NCI-H1092 treated with DMSO at 0.1 percent for 48 hours (cell line): ENCODE data around the gene OR51B6.
"Not testable (repeated sequence)": the region's sequence is repeated elsewhere in the genome, so short reads cannot be mapped to it uniquely, and the experiment has no call there.

ENCODE experiments used
- DNase-seq: peaks from one replicate; lab custom pipeline; 2025; lab: John Stamatoyannopoulos, UW

OR51B6 gene, protein sequence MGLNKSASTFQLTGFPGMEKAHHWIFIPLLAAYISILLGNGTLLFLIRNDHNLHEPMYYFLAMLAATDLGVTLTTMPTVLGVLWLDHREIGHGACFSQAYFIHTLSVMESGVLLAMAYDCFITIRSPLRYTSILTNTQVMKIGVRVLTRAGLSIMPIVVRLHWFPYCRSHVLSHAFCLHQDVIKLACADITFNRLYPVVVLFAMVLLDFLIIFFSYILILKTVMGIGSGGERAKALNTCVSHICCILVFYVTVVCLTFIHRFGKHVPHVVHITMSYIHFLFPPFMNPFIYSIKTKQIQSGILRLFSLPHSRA

DNA sequence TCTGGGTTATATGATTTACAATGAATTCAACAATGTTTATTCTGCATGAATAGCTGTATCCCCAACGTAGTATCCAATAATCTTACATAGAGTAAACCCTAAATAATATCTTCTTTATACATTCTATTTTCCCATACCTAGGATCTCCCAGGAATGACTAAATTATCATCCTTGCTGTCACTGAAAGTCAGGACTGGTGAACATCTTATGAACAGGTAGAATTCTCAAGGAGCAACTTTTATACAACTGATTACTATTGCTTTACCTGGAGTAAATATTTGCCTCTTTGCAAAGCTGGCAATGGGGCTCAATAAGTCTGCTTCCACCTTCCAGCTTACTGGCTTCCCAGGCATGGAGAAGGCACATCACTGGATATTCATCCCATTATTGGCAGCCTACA, at the start of gene OR51B6:
OR51B6 (plus strand) TSS at position 301 of the 400 bp plus-strand sequence; CDS start at position 301, 0 bp downstream.
- DNase-seq = no peak

DNA sequence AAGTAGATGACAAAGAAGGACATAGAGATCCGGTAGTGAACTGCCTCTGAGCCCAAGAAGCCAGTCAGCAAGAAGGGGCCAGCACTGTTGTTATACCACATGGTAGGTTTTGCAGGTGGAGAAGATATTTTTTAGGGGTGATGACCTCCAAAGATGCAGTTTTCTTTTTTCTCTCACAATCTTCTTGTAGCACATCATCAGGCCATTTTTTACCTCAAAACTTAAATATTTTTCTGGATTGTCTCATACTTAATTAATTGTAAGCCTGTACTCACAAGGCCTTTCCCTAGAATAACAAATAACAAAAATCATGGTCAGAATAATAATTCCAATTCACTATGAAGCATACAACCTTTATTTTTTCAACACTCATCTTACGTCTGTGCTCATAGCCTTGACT, 49.5 kb upstream of the OR51B6 start, which contains the start of gene OR51B4:
OR51B4 (minus strand) TSS at position 101 of the 400 bp plus-strand sequence; CDS start at position 101, 0 bp downstream.
- DNase-seq = no peak

DNA sequence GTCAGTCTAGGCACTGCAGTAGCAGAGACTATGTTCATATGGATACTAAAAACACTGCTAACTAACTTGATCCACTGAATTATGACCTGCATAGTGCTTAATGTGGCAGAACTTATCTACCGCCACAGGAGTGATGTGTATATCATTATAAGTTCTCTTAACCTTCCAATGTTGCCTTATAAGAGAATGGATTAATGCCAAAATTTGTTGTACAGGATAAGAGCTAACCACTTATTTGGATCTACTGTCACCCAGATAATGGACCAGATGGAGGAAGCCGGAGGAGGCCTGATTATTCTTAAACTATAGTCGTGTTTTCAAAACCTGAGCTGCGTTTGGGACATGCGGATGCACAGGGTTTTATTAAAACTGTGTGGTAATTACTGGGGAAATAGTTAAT, 47.7 kb upstream of the OR51B6 start:
- DNase-seq = no peak

DNA sequence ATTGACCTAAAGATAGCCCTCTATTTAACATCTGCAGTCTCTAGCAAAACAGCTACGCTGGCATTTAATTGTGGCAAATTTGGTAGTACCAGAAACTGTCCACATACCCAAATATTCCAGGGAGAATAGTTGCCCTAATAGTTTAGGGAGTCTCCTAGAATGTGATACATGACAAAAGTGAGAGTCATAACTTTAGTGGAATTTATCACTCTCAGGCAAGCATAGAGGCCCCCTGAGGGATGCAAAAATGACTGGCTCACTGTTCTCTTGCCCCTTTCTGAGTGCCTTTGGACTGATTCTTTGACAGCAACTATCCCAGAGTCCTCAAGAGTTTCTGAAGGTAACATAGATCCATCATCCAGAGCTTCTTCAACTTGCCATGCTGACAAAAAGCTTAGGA, 47.3 kb upstream of the OR51B6 start:
- no peak for DNase-seq

DNA sequence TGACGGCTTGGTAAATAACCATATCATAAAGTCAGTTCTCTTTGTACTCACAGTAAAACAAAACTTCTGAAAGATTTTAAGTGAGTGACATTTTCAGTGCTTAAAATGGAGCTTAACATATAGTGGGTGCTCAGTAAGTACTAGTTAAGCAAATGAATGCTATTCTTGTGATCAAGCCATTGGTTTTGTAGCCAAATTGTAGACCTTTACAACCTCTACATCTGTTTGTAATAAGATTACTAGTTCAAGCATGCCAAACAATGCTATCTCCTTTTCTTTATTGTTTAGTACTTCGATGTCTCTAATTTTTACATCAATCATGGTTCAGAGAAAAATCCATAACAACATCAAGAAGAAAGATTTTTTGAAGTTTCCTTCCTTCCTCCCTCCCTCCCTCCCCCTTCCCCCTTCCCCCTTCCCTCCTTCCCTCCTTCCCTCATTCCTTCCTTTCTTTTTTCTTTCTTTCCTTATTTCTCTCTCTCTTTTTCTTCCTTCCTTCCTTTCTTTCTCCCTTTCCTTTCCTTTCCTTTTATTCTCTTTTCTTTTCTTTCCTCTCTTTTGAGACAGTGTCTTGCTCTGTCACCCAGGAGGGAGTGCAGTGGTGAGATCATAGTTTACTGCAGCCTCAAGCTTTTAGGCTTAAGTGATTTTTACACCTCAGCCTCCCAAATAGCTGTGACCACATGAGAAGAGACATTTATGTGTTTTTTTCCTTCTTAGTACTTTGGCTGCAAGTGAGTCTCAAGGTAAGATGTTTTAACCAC, 43.9 kb upstream of the OR51B6 start:
- no peak for DNase-seq

DNA sequence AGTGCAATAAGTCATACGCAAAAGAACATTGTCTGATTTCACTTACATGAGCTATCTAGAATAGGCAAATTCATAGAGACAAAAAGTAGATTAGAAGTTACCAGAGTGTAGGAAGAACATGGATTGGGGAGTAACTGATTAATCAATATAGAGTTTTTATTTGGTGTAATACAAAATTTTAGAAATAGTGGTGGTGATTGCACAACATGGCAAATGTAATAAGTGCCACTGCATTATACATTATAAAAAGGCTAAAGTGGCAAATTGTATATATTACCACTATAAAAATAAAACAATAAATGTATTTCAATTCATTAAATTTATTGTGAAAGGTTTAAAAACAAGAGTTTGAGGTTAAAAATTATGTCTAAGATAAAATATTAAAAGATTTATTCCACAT, 40.9 kb upstream of the OR51B6 start:
- no peak for DNase-seq

DNA sequence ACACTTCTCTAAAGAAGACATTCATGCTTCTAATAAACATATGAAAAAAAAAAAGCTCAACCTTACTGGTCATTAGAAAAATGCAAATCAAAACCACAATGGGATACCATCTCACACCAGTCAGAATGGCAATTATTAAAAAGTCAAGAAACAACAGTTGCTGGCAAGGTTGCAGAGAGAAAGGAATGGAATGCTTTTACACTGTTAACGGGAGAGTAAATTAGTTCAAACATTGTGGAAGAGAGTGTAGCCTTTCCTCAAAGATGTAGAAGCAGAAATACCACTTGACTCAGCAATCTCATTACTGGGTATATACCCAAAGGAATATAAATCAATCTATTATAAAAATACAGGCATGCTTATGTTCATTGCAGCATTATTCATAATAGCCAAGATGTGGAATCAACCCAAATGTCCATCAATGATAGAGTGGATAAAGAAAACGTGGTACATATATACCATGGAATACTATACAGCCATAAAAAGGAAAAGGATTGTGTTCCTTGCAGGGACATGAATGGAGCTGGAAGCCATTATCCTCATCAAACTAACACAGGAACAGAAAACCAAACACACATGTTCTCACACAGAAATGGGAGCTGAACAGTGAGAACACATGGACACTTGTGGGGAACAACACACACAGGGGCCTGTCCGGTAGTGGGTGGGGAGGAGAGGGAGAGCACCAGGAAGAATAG, 37.8 kb upstream of the OR51B6 start:
- DNase-seq = not testable (repeated sequence)

DNA sequence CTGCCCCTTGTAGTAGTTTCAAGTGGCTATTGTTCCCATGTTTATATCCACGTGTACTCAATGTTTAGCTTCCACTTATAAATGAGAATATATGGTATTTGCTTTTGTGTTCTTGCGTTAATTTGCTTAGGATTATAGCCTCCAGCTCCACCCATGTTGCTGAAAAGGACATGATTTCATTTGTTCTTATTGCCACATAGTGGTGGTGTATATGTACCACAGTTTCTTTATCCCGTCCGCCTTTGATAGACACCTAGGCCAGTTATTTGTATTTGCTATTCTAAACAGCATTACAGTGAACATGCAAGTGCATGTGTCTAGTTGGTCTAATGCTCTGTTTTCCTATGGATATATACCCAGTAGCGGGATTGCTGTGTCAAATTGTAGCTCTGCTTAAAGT, 34.0 kb upstream of the OR51B6 start:
- DNase-seq = no peak

DNA sequence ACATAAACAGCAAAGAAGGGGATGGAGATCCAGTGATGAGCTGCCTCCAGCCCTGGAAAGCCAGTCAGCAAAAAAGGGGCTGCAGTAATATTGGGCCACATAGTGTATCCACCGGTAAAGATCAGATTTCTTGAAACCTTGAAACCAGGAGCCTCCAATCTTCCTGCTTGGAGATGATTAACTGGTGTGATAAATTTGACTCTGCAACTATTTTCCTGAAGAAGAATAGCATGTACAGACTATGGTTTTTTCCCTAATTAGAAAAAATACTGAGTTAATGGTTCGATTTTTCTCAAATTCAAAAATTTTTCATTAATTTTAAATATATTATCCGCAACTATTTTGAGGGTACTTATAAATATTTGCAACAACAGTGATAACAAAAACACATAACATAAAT, 27.1 kb upstream of the OR51B6 start, which contains the start of gene OR51B2:
OR51B2 (minus strand) TSS at position 101 of the 400 bp plus-strand sequence; CDS start at position 101, 0 bp downstream.
- no peak for DNase-seq

DNA sequence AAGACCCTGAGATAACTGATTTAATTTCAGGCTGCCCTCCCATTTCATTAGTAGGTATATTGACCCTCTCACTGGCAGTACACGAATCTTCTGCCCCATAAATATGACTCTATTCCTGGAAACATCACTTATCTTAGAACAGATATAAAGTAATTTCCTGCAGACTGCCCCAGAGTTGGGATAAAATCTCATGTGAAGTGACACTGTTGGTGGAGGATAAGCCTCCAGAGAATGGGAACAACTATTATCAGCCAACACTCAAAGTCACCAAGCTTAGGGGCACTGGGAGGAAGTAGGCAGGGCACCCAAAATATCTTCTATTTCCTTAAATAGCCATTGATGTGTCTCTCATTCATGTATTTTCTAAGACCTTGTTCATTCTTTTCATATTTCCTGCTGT, 16.1 kb upstream of the OR51B6 start:
- no peak for DNase-seq

DNA sequence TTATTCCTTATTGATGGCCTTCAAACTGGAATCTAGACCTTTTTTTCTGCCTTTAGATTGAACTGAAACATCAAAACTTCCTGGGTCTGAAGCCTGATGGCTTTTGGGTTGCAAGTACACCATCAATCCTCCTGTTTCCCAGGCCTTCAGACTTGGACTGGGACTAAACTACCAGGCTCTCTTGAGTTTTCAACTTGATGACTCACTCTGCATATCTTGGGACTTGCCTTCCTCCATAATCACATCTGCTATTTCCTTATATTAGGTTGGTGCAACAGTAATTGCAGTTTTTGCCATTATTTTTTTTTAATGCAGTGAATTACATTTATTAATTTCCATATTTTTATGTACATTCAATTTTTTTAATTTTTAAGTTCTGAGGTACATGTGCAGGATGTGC, 15.0 kb upstream of the OR51B6 start:
- DNase-seq = no peak

DNA sequence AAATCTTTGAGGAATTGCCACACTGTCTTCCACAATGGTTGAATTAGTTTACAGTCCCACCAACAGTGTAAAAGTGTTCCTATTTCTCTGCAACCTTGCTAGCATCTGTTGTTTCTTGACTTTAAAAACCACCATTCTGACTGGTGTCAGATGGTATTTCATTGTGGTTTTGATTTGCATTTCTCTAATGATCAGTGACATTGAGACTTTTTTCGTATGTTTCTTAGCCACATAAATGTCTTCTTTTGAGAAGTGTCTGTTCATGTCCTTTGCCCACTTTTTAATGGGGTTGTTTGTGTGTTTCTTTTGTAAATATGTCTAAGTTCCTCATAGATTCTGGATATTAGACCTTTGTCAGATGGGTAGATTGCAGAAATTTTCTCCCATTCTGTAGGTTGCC, 14.1 kb upstream of the OR51B6 start:
- DNase-seq = not testable (repeated sequence)

DNA sequence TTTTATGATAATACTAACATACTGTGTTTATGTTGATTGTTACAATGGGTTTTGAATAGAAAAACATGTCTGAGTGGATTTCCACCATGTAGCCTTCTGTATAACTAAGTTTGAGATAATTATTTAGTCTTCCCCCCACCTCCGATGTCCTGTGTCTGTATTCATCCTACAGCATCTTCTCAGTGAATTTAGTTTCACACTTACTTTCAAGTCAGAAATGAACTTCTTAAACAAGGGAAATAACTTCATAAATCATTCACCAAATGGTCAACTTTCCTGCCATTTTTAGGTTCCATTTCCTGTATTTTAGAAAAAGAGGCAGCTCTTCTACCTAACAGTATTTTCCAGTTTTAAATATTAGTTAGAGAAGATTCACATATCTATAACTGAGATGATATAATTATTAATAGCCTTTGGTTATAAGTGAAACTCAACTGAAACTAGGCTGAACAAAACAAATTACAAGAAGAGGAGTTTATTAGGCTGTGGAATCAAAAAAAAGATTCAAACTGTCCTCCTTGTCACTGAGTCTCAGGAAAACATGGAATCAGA, 11.5 kb upstream of the OR51B6 start:
- DNase-seq = no peak

DNA sequence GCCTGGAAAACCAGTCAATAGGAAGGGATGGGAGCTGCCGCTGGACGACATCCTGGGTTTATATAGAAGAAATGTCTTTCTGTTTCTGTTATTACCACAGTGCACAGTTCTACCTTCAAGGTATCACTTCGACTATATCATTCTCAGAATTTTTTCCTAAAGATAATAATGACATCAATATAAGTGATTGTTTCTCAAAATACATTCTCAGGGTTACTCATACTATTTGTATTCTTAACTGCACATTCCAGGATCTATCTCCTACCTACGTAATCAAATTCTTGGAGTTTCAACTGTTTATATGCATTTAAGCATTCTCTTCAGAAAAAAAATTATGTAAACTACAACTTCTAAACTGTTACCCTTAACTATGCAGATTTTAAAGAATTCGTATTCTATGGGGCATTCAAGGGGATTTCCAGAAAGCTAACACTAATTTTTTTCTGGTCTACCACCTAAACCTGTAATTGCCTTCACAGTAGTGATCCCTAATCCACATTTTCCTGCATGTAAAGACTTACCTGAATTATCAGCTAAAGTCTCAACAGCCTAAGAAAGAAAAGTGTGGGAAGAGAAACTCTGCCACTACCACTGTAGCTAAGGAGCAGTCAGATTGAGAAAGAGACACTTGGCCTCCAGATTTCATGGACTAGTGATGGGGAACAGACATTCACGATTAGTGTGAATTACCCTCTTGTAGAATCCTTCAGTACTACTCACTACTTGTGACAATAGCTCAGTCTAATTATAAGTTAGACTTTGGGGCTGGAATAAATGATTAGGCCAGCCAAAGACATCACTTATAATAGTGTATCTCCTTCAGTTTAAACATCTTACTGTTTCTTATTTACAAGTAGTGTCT, 7.6 kb upstream of the OR51B6 start, which contains the start of gene OR51B5:
OR51B5 (minus strand) TSS at position 51 of the 862 bp plus-strand sequence; CDS start at position 51, 0 bp downstream.
- DNase-seq = no peak

DNA sequence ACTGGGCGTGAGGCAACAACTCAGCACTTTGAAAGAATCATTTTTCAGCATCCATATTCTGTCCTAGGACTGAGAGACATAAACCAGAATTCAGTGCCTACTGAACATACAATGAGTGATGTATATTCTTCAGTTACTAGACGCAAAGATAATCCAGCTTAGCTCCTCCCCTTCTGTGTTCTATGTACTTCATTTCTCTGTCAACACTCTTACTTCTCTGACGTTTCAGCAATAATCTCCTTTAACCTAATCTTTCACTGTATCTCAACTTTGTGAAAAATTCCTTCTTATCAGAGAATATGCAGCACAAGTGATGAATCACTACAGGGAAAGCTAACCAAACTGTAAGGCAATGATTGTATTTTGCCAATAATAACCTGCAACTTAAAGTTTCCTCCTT, 5.5 kb upstream of the OR51B6 start:
- DNase-seq = no peak

DNA sequence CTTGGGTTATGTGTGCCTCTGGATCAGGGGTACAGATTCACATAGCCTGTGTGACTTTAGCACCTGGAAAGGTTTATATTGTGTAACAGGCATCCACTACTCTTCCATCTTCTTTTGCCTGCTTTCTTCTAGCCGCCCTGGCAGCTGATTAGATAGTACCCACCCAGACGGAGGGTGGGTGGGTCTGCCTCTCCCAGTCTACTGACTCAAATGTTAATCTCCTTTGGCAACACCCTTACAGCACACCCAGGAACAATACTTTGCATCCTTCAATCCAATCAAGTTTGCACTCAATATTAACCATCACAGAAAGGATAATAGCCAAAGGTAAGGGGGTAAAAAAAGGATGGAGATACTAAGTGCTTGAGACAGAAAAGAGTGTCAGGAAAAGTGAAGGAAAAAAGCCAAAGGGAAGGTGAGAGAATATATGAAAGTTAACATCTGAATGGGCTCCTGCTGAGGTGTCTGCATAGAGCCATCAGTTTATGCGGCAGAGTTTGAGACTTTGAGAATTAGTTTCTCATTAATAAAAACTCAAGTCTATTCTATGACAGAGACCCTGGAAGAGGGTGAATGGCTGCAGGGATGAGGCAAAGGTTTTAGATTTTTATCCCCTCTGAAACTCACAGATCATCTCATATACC, 2.6 kb upstream of the OR51B6 start:
- DNase-seq = no peak

DNA sequence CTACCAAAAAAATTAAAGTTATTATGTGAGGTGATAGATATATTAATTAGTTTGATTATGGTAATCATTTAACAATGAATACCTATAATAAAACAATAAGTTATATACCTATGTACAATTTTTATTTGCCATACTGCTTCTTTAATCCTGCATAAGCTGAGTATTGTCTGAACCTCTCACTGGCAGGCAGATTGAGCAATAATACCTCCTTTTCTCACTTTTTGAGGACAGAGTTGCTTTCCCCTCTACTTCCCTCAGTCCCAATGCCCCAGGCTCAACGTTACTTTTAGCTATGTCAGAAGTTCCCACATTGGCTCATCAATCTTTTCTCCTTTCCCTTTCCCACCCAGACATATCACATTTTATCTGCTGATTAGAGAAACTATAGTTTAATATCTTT, 1.8 kb upstream of the OR51B6 start:
- no peak for DNase-seq

DNA sequence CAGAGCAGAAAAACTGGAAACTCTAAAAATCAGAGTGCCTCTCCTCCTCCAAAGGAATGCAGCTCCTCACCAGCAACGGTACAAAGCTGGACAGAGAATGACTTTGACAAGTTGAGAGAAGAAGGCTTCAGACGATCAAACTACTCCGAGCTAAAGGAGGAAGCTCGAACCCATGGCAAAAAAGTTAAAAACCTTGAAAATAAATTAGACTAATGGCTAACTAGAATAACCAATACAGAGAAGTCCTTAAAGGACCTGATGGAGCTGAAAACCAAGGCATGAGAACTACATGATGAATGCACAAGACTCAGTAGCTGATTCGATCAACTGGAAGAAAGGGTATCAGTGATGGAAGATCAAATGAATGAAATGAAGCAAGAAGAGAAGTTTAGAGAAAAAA, 4.7 kb downstream of the OR51B6 start:
- DNase-seq = not testable (repeated sequence)

DNA sequence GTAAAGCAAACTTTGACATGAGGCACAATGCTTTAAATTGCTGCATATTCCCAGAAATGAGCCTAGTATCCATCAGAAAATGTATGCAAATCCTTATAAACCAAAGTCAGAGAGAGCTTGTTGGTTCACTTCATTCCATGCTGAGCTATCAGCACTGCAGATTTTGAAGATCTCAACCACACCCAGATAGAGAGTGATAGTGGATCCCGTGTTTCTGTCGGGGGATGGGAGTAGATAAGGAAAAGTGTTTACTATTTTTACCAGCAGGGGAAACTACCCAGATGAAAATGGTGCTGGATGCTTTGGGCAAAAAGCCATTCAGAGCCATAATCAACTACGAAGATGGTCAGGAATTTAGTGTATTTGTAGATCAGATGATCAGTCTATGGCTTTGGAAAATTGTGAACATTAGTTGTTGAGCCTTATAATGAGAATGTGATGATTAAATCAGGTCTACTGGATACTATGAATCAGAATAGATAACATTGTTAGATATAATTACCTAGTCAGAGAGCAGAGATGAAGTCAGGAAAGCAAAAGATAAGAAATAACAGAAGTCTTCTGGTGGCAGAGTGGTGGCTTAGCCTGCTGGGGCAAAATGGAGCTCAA, 10.8 kb downstream of the OR51B6 start:
- DNase-seq = no peak

DNA sequence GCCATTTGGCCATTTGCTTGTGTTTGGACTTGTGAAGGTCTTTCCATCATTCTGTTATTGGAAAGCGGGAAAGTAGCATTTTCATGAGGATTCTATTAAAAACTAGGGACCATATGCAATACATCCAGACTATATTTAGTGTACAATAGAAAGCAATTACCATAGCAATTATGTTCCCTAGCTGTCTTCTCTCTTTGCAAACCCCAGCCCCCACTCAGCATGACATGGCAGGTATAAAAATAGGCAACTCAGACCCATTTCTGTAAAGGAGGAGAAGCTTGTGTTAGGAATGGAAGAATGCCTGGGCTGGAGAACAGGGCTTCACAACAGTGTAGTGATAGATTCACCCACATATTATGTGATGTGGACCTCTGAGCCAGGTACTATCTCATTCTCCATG, 12.4 kb downstream of the OR51B6 start:
- DNase-seq = no peak
